WERI-Rb-1 (cell line): Measurements from ENCODE around the gene CACNA2D4.

Experiments
- DNase-seq: peaks from one replicate; pipeline ENCODE4 v3.0.0-alpha.2; 2020
- H3K27ac ChIP-seq: fragments of 250-450 bp; sonication (Bioruptor Pico); 2 replicates; pipeline ENCODE4 v1.5.1; 2020; ENCODE audit warnings: mild to moderate bottlenecking, moderate library complexity
- H3K27me3 ChIP-seq: fragments of 250-450 bp; sonication (Bioruptor Pico); 2 replicates; pipeline ENCODE4 v1.5.1; 2021; ENCODE audit warnings: mild to moderate bottlenecking, low read depth, moderate library complexity; ENCODE audit not compliant: insufficient read depth, severe bottlenecking
- H3K36me3 ChIP-seq: fragments of 250-450 bp; sonication (Bioruptor Pico); 2 replicates; pipeline ENCODE4 v1.5.1; 2020; ENCODE audit warnings: mild to moderate bottlenecking, moderate library complexity
- H3K4me3 ChIP-seq: 2 replicates; pipeline ENCODE4 v1.5.1; 2011; ENCODE audit warnings: low read depth, mild to moderate bottlenecking, control low read depth, low read length
- H3K9me3 ChIP-seq: fragments of 250-450 bp; sonication (Bioruptor Pico); 2 replicates; pipeline ENCODE4 v1.5.1; 2021; ENCODE audit warnings: mild to moderate bottlenecking, moderate library complexity; ENCODE audit not compliant: severe bottlenecking
- CTCF ChIP-seq: IDR thresholded peaks from 2 replicates; pipeline ENCODE4 v1.5.1; 2011; ENCODE audit warnings: low read depth, mild to moderate bottlenecking, control low read depth, inconsistent platforms, low read length

Gene CACNA2D4

GRCh38 chr12:1939331-1939730 lies 20.9 kb upstream of the CACNA2D4 start:
- no peaks in the 10 kb centered on the region for H3K27me3 ChIP-seq
- H3K27ac ChIP-seq: 0 out of 2 replicates have a peak overlapping the region, but pooled peaks have one; percentile 0
- H3K36me3 ChIP-seq: peaks cover 20% of the 10 kb centered on the region
- peaks cover 1% of the 10 kb centered on the region for H3K9me3 ChIP-seq
- no peak for DNase-seq
- H3K4me3 ChIP-seq: no peak overlapping the region
- no peak for TF ChIP-seq CTCF

GRCh38 chr12:1937481-1938224 lies 19.2 kb upstream of the CACNA2D4 start:
- TF ChIP-seq CTCF: no peak
- no peak for DNase-seq
- Histone ChIP-seq H3K27ac (no peak overlapping the region), H3K27me3 (no peaks in the 10 kb centered on the region), H3K4me3 (no peak overlapping the region), H3K36me3 (peaks cover 20% of the 10 kb centered on the region), H3K9me3 (no peaks in the 10 kb centered on the region)

GRCh38 chr12:1936406-1937320 lies 18.2 kb upstream of the CACNA2D4 start:
- H3K4me3 ChIP-seq: no peak overlapping the region
- no peaks in the 10 kb centered on the region for H3K9me3 ChIP-seq
- no peak for DNase-seq
- H3K27me3 ChIP-seq: no peaks in the 10 kb centered on the region
- no peak overlapping the region for H3K27ac ChIP-seq
- peaks cover 20% of the 10 kb centered on the region for H3K36me3 ChIP-seq
- no peak for TF ChIP-seq CTCF

- no peak overlapping the region for H3K4me3 ChIP-seq
- H3K27me3 ChIP-seq: no peaks in the 10 kb centered on the region
- DNase-seq: no peak
- H3K9me3 ChIP-seq: no peaks in the 10 kb centered on the region
- H3K36me3 ChIP-seq: peaks cover 12% of the 10 kb centered on the region
- no peak overlapping the region for H3K27ac ChIP-seq
- no peak for TF ChIP-seq CTCF
Observed at GRCh38 chr12:1935700-1936378, 17.4 kb upstream of the CACNA2D4 start.

- no peak overlapping the region for H3K27ac ChIP-seq
- H3K4me3 ChIP-seq: no peak overlapping the region
- H3K27me3 ChIP-seq: no peaks in the 10 kb centered on the region
- H3K36me3 ChIP-seq: peaks cover 7% of the 10 kb centered on the region
- no peaks in the 10 kb centered on the region for H3K9me3 ChIP-seq
- TF ChIP-seq CTCF: no peak
- no peak for DNase-seq
Observed at GRCh38 chr12:1935242-1935641, 16.8 kb upstream of the CACNA2D4 start.
